GM23338 (cell line): ENCODE data around the gene CACNB2. TPM values are rescaled to one million over a fixed set of nuclear protein-coding genes. Genes with fewer than 3 reads are reported as not detected.

Experiments
- ATAC-seq: fragments of 200-7000 bp; cut with Tn5 transposase; 3 replicates; pipeline ENCODE4 v1.9.1; 2020
- DNase-seq: peaks from one replicate; pipeline ENCODE4 v3.0.0-alpha.2; 2015; ENCODE audit warnings: low spot score
- H2AFZ ChIP-seq: fragments of 200-600 bp; sonication (generic); 2 replicates; pipeline ENCODE4 v1.8.0; 2016; ENCODE audit warnings: antibody characterized with exemption, mild to moderate bottlenecking, moderate library complexity
- H3F3A ChIP-seq: fragments of 200-600 bp; sonication (generic); replicated peaks from 2 replicates; pipeline ENCODE4 v1.8.0; 2017; ENCODE audit warnings: antibody characterized with exemption, mixed run types, low read depth
- H3K27ac ChIP-seq: fragments of 200-600 bp; sonication (generic); 2 replicates; pipeline ENCODE4 v1.6.1; 2016; ENCODE audit warnings: low read depth
- H3K27me3 ChIP-seq: fragments of 200-600 bp; sonication (generic); 2 replicates; pipeline ENCODE4 v1.8.0; 2016; ENCODE audit warnings: mild to moderate bottlenecking, mixed run types, moderate library complexity; ENCODE audit not compliant: insufficient read depth
- H3K36me3 ChIP-seq: fragments of 200-600 bp; sonication (generic); 2 replicates; pipeline ENCODE4 v1.8.0; 2016; ENCODE audit warnings: mild to moderate bottlenecking; ENCODE audit not compliant: insufficient read depth
- H3K4me1 ChIP-seq: fragments of 200-600 bp; sonication (generic); 2 replicates; pipeline ENCODE4 v1.8.0; 2016; ENCODE audit warnings: mild to moderate bottlenecking, moderate library complexity; ENCODE audit not compliant: insufficient read depth
- H3K4me2 ChIP-seq: fragments of 200-600 bp; sonication (generic); 2 replicates; pipeline ENCODE4 v1.7.1; 2017; ENCODE audit warnings: mixed run types
- H3K4me3 ChIP-seq: fragments of 200-600 bp; sonication (generic); 2 replicates; pipeline ENCODE4 v1.6.1; 2016; ENCODE audit warnings: mixed run types
- H3K79me2 ChIP-seq: fragments of 200-600 bp; sonication (generic); replicated peaks from 2 replicates; pipeline ENCODE4 v1.8.0; 2017; ENCODE audit warnings: mild to moderate bottlenecking; ENCODE audit not compliant: insufficient read depth
- H3K9me2 ChIP-seq: fragments of 200-600 bp; sonication (generic); 2 replicates; pipeline ENCODE4 v1.8.0; 2017; ENCODE audit not compliant: insufficient read depth
- H4K20me1 ChIP-seq: fragments of 200-600 bp; sonication (generic); replicated peaks from 2 replicates; pipeline ENCODE4 v1.8.0; 2017; ENCODE audit warnings: mild to moderate bottlenecking; ENCODE audit not compliant: insufficient read depth
- H3K27ac Mint-ChIP-seq: 2 replicates; pipeline ENCODE4 v1.8.0; 2020; ENCODE audit warnings: inconsistent platforms, mild to moderate bottlenecking, moderate library complexity, mixed read lengths
- H3K27me3 Mint-ChIP-seq: 3 replicates; pipeline ENCODE4 v1.8.0; 2022; ENCODE audit warnings: low read depth, mild to moderate bottlenecking, moderate library complexity, mixed read lengths, inconsistent platforms; ENCODE audit not compliant: insufficient read depth, poor library complexity
- H3K36me3 Mint-ChIP-seq: 3 replicates; pipeline ENCODE4 v1.8.0; 2021; ENCODE audit warnings: low read depth, mild to moderate bottlenecking, inconsistent platforms, moderate library complexity, mixed read lengths
- H3K4me1 Mint-ChIP-seq: 3 replicates; pipeline ENCODE4 v1.8.0; 2020; ENCODE audit warnings: mild to moderate bottlenecking, inconsistent platforms, mixed read lengths
- H3K4me3 Mint-ChIP-seq: 3 replicates; pipeline ENCODE4 v1.8.0; 2021; ENCODE audit warnings: moderate library complexity, mild to moderate bottlenecking, inconsistent platforms, mixed read lengths
- H3K9me3 Mint-ChIP-seq: 3 replicates; pipeline ENCODE4 v1.8.0; 2020; ENCODE audit warnings: moderate library complexity, mild to moderate bottlenecking, inconsistent platforms, mixed read lengths
- CREB1 ChIP-seq: fragments of 250-450 bp; sonication (Bioruptor Pico); IDR thresholded peaks from 2 replicates; pipeline ENCODE4 v1.5.0; 2020; ENCODE audit warnings: low read depth, mild to moderate bottlenecking, moderate library complexity
- CTCF ChIP-seq, 2 experiments: fragments of 200-600 bp in 1 of 2; sonication (generic) in 1 of 2; conservative IDR thresholded peaks; 2 replicates each; pipeline versions ENCODE4 v1.5.1 to v1.6.1; 2016 to 2017; ENCODE audit warnings: antibody characterized with exemption in 2 of 2, low read depth in 2 of 2, mild to moderate bottlenecking in 2 of 2, moderate library complexity in 1 of 2
- ETS1 ChIP-seq: IDR thresholded peaks from 2 replicates; pipeline ENCODE4 v1.6.1; 2016; ENCODE audit warnings: antibody characterized with exemption
- EZH2 ChIP-seq: fragments of 200-600 bp; sonication (generic); IDR thresholded peaks from one replicate; pipeline ENCODE4 v1.8.0; 2017; ENCODE audit warnings: antibody characterized with exemption, mild to moderate bottlenecking, low read depth; ENCODE audit not compliant: unreplicated experiment
- EZH2phosphoT487 ChIP-seq: fragments of 200-600 bp; sonication (generic); IDR thresholded peaks from one replicate; pipeline ENCODE4 v1.8.1; 2018; ENCODE audit warnings: antibody characterized with exemption; ENCODE audit not compliant: unreplicated experiment
- JUNB ChIP-seq: IDR thresholded peaks from one replicate; pipeline ENCODE4 v1.6.1; 2016; ENCODE audit warnings: antibody characterized with exemption; ENCODE audit not compliant: unreplicated experiment
- REST ChIP-seq: IDR thresholded peaks from one replicate; pipeline ENCODE4 v1.6.1; 2018; ENCODE audit warnings: antibody characterized with exemption; ENCODE audit not compliant: unreplicated experiment
- STAT1 ChIP-seq: IDR thresholded peaks from one replicate; pipeline ENCODE4 v1.6.1; 2016; ENCODE audit warnings: antibody characterized with exemption; ENCODE audit not compliant: unreplicated experiment
- ZNF114 ChIP-seq: fragments of 250-450 bp; sonication (Bioruptor Pico); IDR thresholded peaks from 2 replicates; pipeline ENCODE4 v1.5.0; 2020; ENCODE audit warnings: mild to moderate bottlenecking, moderate library complexity
- ZNF331 ChIP-seq: fragments of 250-450 bp; sonication (Bioruptor Pico); IDR thresholded peaks from 2 replicates; pipeline ENCODE4 v1.5.0; 2020; ENCODE audit warnings: low read depth, mild to moderate bottlenecking, moderate library complexity
- polyA plus RNA-seq: library from polyadenylated mRNA; unstranded; fragments of >200 nt; fragmentation: Nextera tagmentation; extraction: Ambion mirVana; gene quantifications from 2 replicates; pipeline ENCODE4 v1.2.1, GENCODE V29; 2016
- total RNA-seq: library from RNA; depleted of rRNA; stranded (reverse); fragments of >200 nt; shearing (Covaris generic); gene quantifications from 2 replicates; pipeline ENCODE4 v1.2.3, GENCODE V29; 2014

The CACNB2 gene
- total and polyA plus RNA-seq, 2 experiments from 2014 or later, result 5.0 to 5.9 TPM

DNA sequence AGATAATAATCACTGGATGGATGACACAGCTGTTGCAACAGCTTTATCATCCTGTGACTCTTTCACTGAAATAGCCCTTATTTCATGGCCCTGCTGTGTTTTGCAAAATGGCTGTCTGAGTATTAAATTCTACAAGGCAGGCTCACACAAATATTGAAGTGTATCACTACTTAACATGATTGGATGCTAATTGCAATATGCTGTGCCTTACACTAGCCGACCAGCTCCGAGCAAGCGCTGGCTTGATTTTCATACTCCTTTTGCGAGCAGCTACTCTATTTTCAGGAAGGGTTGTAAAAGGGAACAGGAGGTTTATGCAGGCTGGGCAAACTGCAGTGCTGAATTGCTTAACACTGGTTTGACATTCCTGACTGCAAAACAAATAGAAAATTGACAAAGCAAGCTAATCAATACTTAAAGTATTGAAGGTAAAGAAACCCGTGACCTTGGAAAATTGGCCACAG is 121.6 kb downstream of the CACNB2 start:
- TF ChIP-seq EZH2phosphoT487 (no peak), EZH2 (no peak), ETS1 (no peak), STAT1 (no peak), CREB1 (CRISPR knock-in tag) (no peak), ZNF114 (CRISPR knock-in tag) (no peak), ZNF331 (CRISPR knock-in tag) (no peak), CTCF (conservative IDR thresholded peaks at IDR 0.05; ENCODE audit: low read depth in 2 of 2) (no peak), JUNB (no peak), REST (no peak)
- no peak overlapping the region for H3K27ac ChIP-seq

More for the DNA sequence above, 121.6 kb downstream of the CACNB2 start:
- Histone ChIP-seq H2AFZ (no peak overlapping the region), H4K20me1 (no peaks in the 10 kb centered on the region), H3K4me3 (no peak overlapping the region), H3K9me2 (no peaks in the 10 kb centered on the region), H3K79me2 (no peaks in the 10 kb centered on the region), H3K4me2 (no peak overlapping the region), H3K27me3 (no peaks in the 10 kb centered on the region), H3K4me1 (peaks cover 13% of the 10 kb centered on the region), H3F3A (0 out of 2 replicates have a peak, but pooled peaks cover 3% of the 10 kb centered on the region), H3K36me3 (no peaks in the 10 kb centered on the region)
- Mint-ChIP-seq H3K9me3 (no peaks in the 10 kb centered on the region), H3K27me3 (no peaks in the 10 kb centered on the region), H3K36me3 (no peaks in the 10 kb centered on the region; the same call in 2 of the 3 replicates), H3K27ac (no peak overlapping the region), H3K4me3 (no peak overlapping the region), H3K4me1 (peaks cover 14% of the 10 kb centered on the region)
- DNase-seq (no peak), ATAC-seq (no peak)
